HG02885 (cell line): ENCODE results near the gene FANCC.

Source experiments
- ATAC-seq: cut with Tn5 transposase; IDR thresholded peaks from one replicate; pipeline ENCODE4 v1.9.1; 2021; ENCODE audit warnings: mild to moderate bottlenecking; ENCODE audit not compliant: unreplicated experiment, poor library complexity

FANCC gene

DNA sequence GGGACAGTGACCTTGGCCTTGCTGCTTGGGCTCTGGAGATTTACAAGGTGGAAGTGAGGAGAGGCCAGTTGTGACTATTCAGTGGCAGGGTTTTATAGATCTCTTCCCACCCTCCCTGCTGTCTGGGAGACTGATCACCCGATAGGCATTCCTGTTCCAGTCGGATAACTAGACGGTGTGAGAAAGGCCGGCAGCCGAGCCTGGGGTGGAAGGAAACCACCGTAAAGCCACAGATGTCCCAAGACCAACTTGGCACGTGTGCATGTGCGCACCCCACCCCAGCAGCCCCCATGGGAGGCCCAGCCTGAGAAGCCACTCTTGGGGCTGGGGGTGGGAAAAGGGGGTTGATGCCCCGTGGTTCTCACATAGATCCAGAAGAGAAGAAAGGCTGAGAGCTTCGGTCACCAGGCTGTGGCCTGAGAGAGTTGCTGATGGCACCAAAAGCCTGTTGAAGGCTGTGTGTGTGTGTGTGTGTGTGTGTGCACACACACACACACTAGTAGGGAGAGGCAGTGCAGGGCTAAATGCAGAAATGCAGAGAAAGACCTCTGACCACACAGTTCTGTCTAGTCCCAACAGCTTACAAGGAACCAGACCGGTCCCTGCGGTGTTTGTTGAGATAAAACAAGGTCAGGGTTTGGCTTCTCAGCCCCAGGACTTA is 225.8 kb downstream of the FANCC start:
- no peak for ATAC-seq

GRCh38 chr9:95090871-95091577 is 226.5 kb downstream of the FANCC start:
- no peak for ATAC-seq

DNA sequence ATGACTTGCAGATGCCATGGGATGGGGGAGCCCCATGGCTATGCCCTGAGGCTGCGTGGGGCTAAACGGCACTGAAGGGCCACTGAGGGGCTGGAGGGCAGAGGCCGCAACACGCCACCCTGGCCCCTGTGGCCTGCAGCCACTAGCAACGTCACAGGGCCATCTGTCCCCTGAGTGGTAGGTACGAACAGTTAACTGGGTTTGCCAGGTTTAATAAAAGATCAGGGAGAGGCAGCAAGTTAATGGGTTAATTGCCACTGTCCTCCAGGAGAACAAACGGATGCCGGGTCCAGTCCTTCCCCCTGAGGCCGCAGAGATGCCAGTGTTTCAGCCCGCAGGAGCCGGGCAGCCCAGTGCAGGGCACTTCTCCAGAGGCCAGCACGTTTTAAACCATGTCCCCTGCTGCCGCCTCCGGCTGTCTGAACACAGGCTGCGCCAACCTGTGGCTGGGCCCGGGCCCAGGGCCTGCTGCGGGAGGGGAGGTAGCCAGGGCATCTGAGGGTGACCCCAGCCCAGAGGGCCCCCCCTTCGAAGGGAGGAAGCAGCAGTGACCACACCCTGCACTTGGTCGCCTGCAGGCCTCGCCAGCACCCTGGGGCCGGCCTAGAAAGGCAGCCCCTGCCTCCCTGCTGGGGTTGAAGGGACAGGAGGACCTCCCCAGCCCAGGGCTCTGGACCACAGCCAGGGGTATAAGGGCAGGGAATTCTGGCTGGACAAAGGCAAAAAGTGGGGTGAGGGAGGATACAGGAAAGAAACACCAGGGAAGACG is 227.3 kb downstream of the FANCC start:
- no peak for ATAC-seq

DNA sequence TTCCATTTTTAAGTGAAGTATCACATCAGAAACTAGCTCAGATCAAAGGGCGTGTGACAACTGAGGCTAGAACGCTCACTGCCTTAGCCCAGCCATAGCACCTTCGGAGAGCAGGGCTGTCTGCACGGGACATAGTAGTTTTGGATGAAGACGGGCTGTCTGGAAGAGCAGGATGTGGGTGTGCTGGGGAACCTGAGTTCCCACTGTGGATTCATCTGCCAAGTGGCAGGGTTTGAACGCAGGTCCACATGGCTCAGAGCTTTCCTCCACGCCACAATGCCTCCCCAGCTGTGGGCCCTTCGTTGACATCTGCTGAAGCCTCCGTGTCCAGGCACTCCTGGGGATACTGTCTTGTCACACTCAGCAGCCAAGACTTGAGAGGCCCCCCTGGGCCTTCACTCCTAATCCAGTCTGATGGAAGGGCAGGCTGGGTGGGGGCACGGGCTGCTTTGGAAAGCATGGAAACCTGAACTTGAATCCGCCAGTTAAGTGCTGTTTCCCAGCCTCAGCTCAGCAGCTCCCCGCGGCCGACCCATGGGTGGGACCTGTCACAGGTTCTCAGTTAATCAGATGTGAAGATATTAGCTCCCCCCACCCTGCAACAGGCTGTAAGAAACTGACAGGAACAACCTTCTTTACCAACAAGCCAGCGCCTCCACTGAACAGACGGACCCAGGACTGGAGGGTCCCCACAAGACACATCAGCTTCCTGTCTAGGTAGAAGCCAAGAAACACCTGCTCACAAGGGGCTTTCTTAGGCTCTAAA is 228.1 kb downstream of the FANCC start:
- no peak for ATAC-seq

DNA sequence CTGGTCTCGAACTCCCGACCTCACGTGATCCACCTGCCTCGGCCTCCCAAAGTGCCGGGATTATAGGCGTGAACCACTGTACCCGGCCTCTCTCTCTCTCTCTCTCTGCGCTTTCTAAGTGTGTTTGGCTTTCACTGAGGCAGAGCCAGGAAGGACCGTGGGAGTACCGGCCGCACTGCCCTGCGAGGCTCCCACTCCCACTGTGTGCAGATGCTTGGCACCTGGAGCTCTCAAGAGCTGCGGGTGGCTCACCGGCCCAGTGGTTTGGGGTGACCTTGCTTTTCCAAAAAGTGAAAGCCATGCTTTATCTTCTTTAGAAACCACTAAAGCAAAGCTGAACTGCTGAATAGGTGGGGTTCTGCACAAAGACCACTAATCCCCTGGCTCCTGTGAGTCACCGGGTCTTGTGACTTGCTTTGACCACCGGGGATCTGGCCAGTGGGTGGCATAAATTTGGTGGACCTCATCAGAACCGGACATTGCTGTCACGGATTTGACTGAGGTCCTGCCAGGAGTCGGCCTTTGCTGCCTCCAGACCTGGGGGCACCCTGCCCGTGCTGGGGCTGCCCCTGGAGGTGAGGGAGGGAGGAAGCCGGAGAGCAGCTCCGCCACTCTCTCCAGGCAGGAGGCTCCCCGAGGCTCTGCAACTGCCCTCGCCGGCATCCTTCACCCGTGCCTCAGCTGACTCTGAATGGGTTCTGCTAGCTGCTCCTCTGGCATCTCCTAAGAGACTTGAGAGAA is 228.9 kb downstream of the FANCC start:
- no peak for ATAC-seq

GRCh38 chr9:95087659-95088242 is 229.8 kb downstream of the FANCC start:
- no peak for ATAC-seq

DNA sequence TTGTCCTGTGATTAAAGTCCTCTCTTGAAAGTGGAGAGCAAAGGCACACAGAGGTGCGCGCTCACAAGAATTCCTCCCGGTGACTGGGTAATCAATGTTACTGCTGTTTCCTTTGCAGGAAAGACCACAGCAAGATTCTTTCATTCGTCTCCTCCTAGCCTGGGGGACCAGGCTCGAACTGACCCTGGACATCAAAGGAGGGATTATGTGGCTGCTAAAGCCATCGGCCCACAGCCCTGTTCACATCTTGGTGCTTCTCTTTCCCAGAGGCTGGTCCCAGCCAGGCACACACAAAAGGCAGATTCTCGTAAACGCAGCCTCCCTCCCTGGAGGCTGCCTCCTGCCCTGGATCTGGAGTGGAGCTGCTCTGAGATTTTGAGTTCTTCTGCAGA is 230.9 kb downstream of the FANCC start:
- ATAC-seq = no peak

DNA sequence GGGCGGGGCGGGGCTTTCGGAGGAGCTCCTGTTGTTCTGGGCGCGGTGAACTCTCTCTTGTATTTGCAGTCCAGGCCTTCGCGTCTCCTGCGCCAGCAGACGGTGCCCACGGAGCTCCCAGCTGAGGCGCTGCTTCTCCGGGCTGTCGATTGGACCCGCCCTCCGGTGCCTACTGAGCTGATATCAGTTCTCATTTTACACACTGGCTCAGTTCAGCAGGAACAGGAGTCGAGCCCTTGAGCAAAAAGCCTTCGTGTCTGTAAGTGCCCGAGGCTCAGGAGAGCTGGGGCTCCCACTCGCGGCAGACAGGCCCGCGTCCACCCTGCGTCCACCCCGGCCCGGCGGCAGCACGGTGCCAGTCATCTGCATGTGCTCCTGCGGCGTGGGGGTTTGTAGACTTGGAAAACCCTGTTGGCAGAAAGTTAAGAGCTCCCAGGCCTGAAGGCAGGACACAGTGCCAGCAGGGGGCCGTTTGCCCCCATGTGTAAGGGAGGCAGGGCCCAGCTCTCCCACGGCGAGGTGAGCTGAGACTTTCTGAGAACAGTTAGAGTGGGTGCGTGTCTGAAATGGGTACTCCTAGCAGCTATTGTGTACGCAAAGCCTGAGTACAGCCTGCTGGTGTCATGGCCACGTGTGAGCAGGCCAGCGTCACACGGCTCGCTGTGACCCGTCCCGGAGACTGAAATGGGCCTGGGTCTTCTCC is 231.5 kb downstream of the FANCC start:
- ATAC-seq = no peak

DNA sequence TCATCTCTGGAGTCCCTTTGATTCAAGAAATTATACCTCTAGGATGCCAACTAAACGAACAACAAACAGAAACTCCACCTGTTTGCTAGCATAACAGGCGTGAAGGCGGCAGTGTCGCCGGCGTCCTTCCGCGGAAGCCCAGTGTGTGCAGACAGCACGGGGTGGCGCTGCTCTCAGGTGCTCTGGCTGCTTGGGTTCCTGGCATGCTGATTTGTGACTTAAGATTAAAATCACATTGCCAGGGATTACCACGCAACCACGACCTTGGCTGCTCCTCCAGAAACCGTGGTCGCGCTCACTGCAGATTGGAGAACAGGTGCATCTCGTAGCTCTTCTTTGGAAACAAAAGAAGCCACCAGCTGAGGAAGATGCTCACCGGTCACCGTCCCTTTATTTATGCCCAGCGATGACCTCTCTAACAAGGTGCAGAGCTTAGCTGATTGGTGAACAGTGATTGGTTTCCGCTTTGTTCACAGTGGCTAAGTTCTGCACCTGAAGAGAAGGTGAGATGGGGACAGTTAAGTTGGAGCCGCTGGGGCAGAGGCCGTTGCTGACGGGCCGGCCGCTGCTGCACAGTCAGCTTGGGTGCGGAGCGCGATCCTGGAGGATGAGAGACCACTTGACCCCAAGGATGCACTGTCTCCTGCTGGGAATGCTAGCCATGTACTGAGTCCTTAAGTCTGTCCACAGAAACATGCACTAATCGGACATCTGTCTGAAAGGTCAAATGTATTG is 232.3 kb downstream of the FANCC start:
- no peak for ATAC-seq

DNA sequence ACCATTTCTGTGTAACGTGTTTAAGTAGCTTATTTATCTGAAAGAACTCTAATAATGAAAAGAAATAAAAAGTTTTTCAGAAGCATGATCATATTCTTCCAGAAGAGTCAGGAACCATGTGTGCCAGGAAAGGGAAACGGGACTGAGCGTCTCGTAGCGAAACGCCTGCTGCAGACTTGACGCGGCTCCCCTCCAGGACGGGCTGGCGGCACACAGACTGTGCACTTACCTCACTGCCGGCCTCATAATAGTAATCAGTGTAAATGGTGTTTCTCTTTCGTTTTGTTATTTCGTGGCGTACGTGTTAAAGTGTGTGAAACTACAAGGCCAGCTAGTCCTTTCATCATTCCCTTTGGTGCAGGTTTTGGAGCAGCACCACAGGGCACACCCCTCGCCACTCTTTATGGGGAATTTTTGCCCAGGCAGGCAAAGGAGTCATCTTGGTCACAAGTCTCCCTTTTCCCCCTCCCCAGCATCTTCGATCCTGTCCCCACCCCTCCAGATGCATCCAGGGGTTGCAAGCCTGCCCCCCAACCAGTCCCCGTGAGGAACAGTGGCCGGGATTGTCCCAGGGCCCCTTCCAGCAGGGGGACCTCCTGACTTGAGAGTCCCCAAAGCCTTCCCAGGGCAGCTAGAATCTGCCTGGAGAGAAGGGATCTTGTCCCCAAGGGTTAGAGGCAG is 233.1 kb downstream of the FANCC start:
- no peak for ATAC-seq

DNA sequence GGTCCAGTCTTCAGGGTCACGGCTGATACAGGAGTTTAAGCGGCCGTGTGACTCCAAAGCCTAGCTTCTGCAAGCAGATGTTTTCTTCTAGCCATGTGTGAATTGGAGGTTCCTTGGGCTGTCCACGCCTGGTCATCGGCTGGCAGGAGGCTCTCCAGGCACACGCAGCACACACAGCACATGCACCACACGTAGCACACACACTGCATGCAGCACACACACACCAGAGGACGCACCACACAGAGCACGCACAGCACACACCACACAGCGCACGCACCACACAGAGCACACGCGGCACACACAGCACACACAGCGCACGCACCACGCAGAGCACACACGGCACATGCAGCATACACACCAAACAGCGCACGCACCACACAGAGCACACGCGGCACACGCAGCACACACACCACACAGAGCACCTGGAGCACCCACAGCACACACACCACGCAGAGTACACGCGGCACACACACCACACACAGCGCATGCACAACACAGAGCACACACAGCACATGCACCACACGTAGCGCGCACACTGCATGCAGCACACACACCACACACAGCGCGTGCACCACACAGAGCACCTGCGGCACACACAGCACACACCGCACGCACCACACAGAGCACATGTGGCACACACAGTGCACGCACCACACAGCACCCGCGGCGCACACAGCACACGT is 234.3 kb downstream of the FANCC start:
- no peak for ATAC-seq

DNA sequence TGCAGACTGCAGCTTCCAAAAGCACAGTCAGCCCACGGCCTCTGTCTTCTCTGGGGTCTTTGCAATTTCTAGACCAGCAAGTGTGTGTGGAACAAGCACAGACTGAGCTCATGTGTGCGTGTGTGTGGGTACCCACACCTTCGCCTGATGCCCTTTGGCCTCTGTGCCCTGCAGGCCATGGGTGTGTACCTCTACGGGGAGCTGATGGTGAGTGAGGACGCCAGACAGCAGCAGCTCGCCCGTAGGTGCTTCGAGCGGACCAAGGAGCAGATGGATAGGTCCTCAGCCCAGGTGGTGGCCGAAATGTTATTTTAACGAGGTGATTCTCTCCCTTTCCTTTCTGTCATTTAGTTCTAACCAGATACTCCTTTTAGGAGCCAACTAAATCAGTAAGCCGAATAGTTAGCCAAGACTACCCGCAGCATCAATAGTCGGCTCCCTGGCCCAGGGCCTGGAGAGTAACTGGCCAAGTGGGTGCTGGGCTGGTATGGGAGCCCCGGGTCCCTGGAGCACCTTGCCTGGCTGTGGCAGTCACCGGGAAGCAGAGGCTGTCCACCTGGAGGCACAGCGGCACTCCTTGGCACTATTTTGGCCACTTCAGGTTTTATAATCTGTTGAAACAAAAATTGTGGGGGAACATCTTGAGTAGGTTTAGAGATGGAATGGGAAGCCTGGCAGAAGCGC is 235.0 kb downstream of the FANCC start:
- ATAC-seq = no peak

GRCh38 chr9:95081998-95082397 is 235.5 kb downstream of the FANCC start:
- ATAC-seq = no peak

DNA sequence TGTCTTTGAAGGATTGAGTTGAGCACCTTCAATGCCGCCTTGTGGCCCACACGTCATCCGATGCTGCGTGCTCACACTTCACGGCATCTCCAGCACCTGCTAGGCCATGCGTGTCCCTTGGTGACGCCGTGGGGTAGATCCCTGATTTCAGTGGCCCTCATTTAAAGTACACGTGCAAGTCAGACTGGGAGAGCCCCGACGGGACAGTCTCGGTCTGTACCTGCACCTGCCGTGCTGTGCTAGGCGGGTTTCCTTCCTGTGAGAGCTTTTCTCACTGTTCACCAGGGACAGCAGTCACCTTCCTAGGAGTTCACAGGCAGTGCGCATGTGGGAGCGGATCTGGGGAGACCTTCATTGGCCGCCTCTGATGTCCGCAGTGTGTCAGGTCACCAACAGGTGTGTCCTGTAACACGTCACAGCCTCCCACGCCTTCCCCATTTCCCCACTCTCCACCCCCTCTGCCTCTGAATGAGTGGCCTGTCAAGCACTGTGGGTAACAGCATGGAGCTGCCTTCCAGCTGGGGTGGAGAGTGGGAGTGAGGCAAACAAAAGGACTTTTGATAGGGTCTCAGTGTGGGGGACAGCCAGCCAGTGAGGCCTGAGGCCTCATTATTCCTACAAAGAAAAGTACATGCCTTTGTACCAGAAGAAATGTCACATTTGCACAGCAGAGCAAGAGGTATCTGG is 236.4 kb downstream of the FANCC start:
- no peak for ATAC-seq

DNA sequence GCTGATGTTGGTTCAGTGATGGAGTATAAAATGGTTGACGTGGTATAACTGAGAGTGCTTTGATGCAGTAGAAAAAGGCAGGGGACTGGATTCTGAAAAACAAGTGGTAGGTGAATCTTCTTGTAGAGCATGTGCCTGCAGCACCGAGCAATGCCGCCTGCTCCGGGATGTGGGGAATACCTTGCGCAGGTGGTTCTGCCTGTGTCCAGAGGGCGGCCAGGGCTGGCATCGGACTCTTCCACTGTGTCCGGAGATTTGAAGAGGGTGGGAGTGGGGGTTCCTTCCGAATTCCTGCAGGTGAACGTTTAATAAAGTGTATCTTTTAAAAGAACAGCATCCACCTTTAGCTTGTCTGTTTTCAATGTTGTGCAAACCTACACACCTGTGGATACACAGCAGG is 238.0 kb downstream of the FANCC start:
- ATAC-seq = no peak

GRCh38 chr9:95078939-95079338 is 238.6 kb downstream of the FANCC start:
- no peak for ATAC-seq
